MCF 10A (cell line): ENCODE data around the gene EPG5. TPM values are rescaled to one million over a fixed set of nuclear protein-coding genes. Genes with fewer than 3 reads are reported as not detected.
A peak's percentile ranks its signal among the peaks of the same experiment; 100 is the strongest.

Experiments
- BruUV-seq: library from RNA; stranded (reverse); fragments of 400-500 nt; replicated peaks from 2 replicates; lab custom pipeline; 2021; lab: Mats Ljungman, UMichigan
- CTCF ChIA-PET: fragments of 300-600 bp; sonication (Branson Sonifier 250); formaldehyde crosslinking; extraction: SDS; loops from one replicate; lab custom pipeline; 2021; ENCODE audit warnings: antibody characterized with exemption, inconsistent platforms; lab: Yijun Ruan, JAX
- POLR2A ChIA-PET: fragments of 300-600, 350-650 bp; sonication (Branson Sonifier 250); formaldehyde crosslinking; extraction: SDS; loops from one replicate; lab custom pipeline; 2020; ENCODE audit warnings: antibody characterized with exemption, inconsistent platforms; lab: Yijun Ruan, JAX
- DNase-seq: peaks from one replicate; pipeline ENCODE4 v3.0.0-alpha.2; 2018; ENCODE audit not compliant: unreplicated experiment
- H3K27ac Mint-ChIP-seq: one replicate; pipeline ENCODE4 v1.8.0; 2022; ENCODE audit warnings: mild to moderate bottlenecking, low read depth, mixed read lengths; ENCODE audit not compliant: unreplicated experiment
- H3K27me3 Mint-ChIP-seq: one replicate; pipeline ENCODE4 v1.8.0; 2022; ENCODE audit warnings: mixed read lengths; ENCODE audit not compliant: insufficient read depth, unreplicated experiment
- H3K36me3 Mint-ChIP-seq: one replicate; pipeline ENCODE4 v1.8.0; 2022; ENCODE audit warnings: mild to moderate bottlenecking, moderate library complexity, mixed read lengths; ENCODE audit not compliant: insufficient read depth, unreplicated experiment
- H3K4me1 Mint-ChIP-seq: one replicate; pipeline ENCODE4 v1.8.0; 2022; ENCODE audit warnings: mixed read lengths; ENCODE audit not compliant: insufficient read depth, unreplicated experiment
- H3K4me3 Mint-ChIP-seq: one replicate; pipeline ENCODE4 v1.8.0; 2022; ENCODE audit warnings: mild to moderate bottlenecking, moderate library complexity, mixed read lengths; ENCODE audit not compliant: unreplicated experiment
- H3K9me3 Mint-ChIP-seq: one replicate; pipeline ENCODE4 v1.8.0; 2022; ENCODE audit warnings: mixed read lengths; ENCODE audit not compliant: unreplicated experiment
- CTCF ChIP-seq: fragments of 200-600 bp; IDR thresholded peaks from one replicate; pipeline ENCODE4 v1.8.0; 2022; ENCODE audit warnings: antibody characterized with exemption, mild to moderate bottlenecking; ENCODE audit not compliant: unreplicated experiment
- intact Hi-C: fragments of 100-400 bp; cut with micrococcal nuclease; formaldehyde crosslinking; loops from 2 replicates; pipeline ENCODE4 v1.14.1; 2022
- total RNA-seq: library from RNA; stranded (reverse); gene quantifications from 2 replicates; pipeline ENCODE4 v1.2.3, GENCODE V29; 2022

EPG5 gene
- total RNA-seq, 1 experiment from 2014 or later, result 19.4 TPM

DNA sequence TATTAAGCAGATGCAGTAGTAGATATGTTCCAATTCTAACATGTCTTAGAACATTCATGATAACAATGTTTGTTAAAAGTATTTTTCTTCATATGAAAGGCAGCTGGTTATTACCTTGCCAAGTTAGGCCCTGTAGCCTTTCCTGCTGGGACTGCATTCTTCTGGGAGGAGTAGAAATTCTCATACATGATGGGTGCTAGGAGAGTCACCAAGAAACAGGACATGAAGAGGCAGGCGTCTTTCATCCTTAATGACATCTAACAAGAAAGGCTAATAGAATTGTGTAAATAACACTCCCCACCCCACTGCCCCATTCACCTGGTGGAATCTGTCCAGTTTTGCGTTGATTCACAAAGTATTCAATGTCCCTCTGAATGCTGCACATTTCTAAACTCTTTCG is 24.7 kb upstream of the EPG5 start:
- POLR2A ChIA-PET, result interaction anchor here (0.9 to 1.3 kb wide), 3 partner anchors 11 to 102 kb away, joined by 3 to 4 read pairs (median 3); no protein-coding TSS in a partner anchor
- TF ChIP-seq CTCF, result no peak
- Mint-ChIP-seq H3K4me3 (no peak overlapping the region), H3K27ac (no peak overlapping the region), H3K4me1 (peaks cover 10% of the 10 kb centered on the region), H3K27me3 (no peaks in the 10 kb centered on the region), H3K36me3 (peaks cover 71% of the 10 kb centered on the region), H3K9me3 (no peaks in the 10 kb centered on the region)
- BruUV-seq, result no TSS peak
- DNase-seq, result no peak
- CTCF ChIA-PET, result no interaction called here
- intact Hi-C loops, result no loop called here

- TSS peak; percentile 42 for BruUV-seq
- no peaks in the 10 kb centered on the region for H3K27me3 Mint-ChIP-seq
- no peak overlapping the region for H3K27ac Mint-ChIP-seq
- CTCF ChIA-PET, result no interaction called here
- H3K4me3 Mint-ChIP-seq, result no peak overlapping the region
- DNase-seq, result no peak
- POLR2A ChIA-PET, result no interaction called here
- no peaks in the 10 kb centered on the region for H3K4me1 Mint-ChIP-seq
- TF ChIP-seq CTCF, result no peak
- peaks cover 39% of the 10 kb centered on the region for H3K36me3 Mint-ChIP-seq
- no peaks in the 10 kb centered on the region for H3K9me3 Mint-ChIP-seq
- intact Hi-C loops, result no loop called here
Measured at GRCh38 chr18:45984546-45985235, 17.6 kb upstream of the EPG5 start.

- no peak for TF ChIP-seq CTCF
- Mint-ChIP-seq H3K27me3 (no peaks in the 10 kb centered on the region), H3K27ac (no peak overlapping the region), H3K4me1 (no peaks in the 10 kb centered on the region), H3K4me3 (no peak overlapping the region), H3K9me3 (no peaks in the 10 kb centered on the region), H3K36me3 (peaks cover 11% of the 10 kb centered on the region)
- CTCF ChIA-PET, result no interaction called here
- no peak for DNase-seq
- POLR2A ChIA-PET, result interaction anchor here (1.0 to 1.4 kb wide), 2 partner anchors 9 to 13 kb away, joined by 3 to 4 read pairs; no protein-coding TSS in a partner anchor
- intact Hi-C loops, result no loop called here
- BruUV-seq, result no TSS peak
Measured at GRCh38 chr18:45981821-45982220, 14.7 kb upstream of the EPG5 start.

DNA sequence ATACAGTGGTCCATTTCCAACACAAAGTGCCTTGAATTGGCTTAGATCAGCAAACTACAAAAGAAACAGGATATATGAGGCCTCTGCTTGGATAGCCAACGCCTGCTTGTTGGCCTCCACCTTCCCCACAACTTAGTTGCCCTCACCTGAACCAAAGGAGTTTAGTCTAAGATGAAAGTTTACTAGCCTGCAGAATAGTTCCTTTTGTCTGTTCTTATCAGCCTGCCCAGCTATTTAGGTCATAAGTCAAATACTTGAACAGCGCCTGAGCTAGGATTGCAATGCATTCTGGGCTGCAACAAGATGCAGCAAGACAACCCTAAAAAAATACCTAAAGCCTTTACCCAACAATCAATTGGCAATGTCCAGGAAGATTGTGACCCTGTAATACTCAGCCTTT is 13.1 kb upstream of the EPG5 start:
- Mint-ChIP-seq H3K27me3 (no peaks in the 10 kb centered on the region), H3K9me3 (no peaks in the 10 kb centered on the region), H3K27ac (no peak overlapping the region), H3K4me3 (no peak overlapping the region), H3K4me1 (no peaks in the 10 kb centered on the region), H3K36me3 (peaks cover 11% of the 10 kb centered on the region)
- POLR2A ChIA-PET, result no interaction called here
- CTCF ChIA-PET, result no interaction called here
- no TSS peak for BruUV-seq
- DNase-seq, result no peak
- no peak for TF ChIP-seq CTCF
- intact Hi-C loops, result no loop called here
